Lung microvascular endothelial cell (primary cell): Measurements from ENCODE around the gene ZYG11B. TPM values are rescaled to one million over a fixed set of nuclear protein-coding genes. Genes with fewer than 3 reads are reported as not detected.
"Not testable (repeated sequence)": the region's sequence is repeated elsewhere in the genome, so short reads cannot be mapped to it uniquely, and the experiment has no call there.

Experiments
- DNase-seq, 2 donors: peaks; one replicate each; pipeline versions ENCODE4 v3.0.0 to v3.0.0-alpha.2; 2010; ENCODE audit warnings: low read depth in 2 of 2
- total RNA-seq: library from RNA; depleted of rRNA; stranded (reverse); fragments of >200 nt; gene quantifications from 2 replicates; pipeline ENCODE4 v1.2.1, GENCODE V29; 2014

ZYG11B gene
- total RNA-seq, 1 donor from 2014 or later, result 25.8 TPM

- DNase-seq, result no peak
These were observed 19.0 kb upstream of the ZYG11B start for GRCh38 chr1:52706941-52707926.

- DNase-seq, result no peak
These were observed 18.2 kb upstream of the ZYG11B start for GRCh38 chr1:52707927-52708655.

GRCh38 chr1:52709016-52709415 is 17.2 kb upstream of the ZYG11B start:
- no peak for DNase-seq

- DNase-seq, result no peak
These were observed 12.7 kb upstream of the ZYG11B start for GRCh38 chr1:52713590-52713989.

GRCh38 chr1:52715296-52715695 is 11.0 kb upstream of the ZYG11B start:
- DNase-seq, result not testable (repeated sequence)

GRCh38 chr1:52723260-52723659 is 3.0 kb upstream of the ZYG11B start:
- DNase-seq, result no peak

- DNase-seq, result no peak
These were observed 369 bp upstream of the ZYG11B start for GRCh38 chr1:52725903-52726264.

- DNase-seq, result peak; percentile 15 to 19
These were observed 897 bp downstream of the ZYG11B start for GRCh38 chr1:52727114-52727586.

- DNase-seq, result no peak
These were observed 1.9 kb downstream of the ZYG11B start for GRCh38 chr1:52727956-52728656.

GRCh38 chr1:52733368-52733767 is 7.1 kb downstream of the ZYG11B start:
- DNase-seq, result no peak

GRCh38 chr1:52735371-52735770 is 9.1 kb downstream of the ZYG11B start:
- DNase-seq, result not testable (repeated sequence)

- DNase-seq, result no peak
These were observed 11.9 kb downstream of the ZYG11B start for GRCh38 chr1:52738148-52738547.

- no peak for DNase-seq
These were observed 12.6 kb downstream of the ZYG11B start for GRCh38 chr1:52738893-52739292.

GRCh38 chr1:52739699-52740467 is 13.6 kb downstream of the ZYG11B start:
- peak in 1 of 2 donors; percentile 62 for DNase-seq

GRCh38 chr1:52741259-52741658 is 15.0 kb downstream of the ZYG11B start:
- DNase-seq, result no peak

- DNase-seq, result no peak
These were observed 19.9 kb downstream of the ZYG11B start for GRCh38 chr1:52746189-52746588.

GRCh38 chr1:52747450-52747849 is 21.2 kb downstream of the ZYG11B start:
- no peak for DNase-seq

- peak in 1 of 2 donors; percentile 35 for DNase-seq
These were observed 21.9 kb downstream of the ZYG11B start for GRCh38 chr1:52748119-52748518.

GRCh38 chr1:52749496-52749895 is 23.2 kb downstream of the ZYG11B start:
- not testable (repeated sequence) for DNase-seq

GRCh38 chr1:52750139-52750538 is 23.9 kb downstream of the ZYG11B start:
- DNase-seq, result not testable (repeated sequence)
